Stimulated activated memory B cell treated with anti-CD40 and anti-IgM and Interleukin-4, amounts not matched to agents 10 μg/mL and 1 μg/mL and 100 μg/mL, for 72 hours (primary cell): ENCODE results near the gene RASAL2.
A peak's percentile ranks its signal among the peaks of the same experiment; 100 is the strongest.

Experiments
- ATAC-seq: fragments of 150-1000 bp; cut with Tn5 transposase; 2 replicates; pipeline ENCODE4 v1.10.0; 2021
- H3K27ac Mint-ChIP-seq: one replicate; pipeline ENCODE4 v1.8.0; 2022; ENCODE audit warnings: mild to moderate bottlenecking, mixed read lengths
- H3K27me3 Mint-ChIP-seq: one replicate; pipeline ENCODE4 v1.8.0; 2022; ENCODE audit warnings: mixed read lengths
- H3K36me3 Mint-ChIP-seq: one replicate; pipeline ENCODE4 v1.8.0; 2022; ENCODE audit warnings: mixed read lengths
- H3K4me1 Mint-ChIP-seq: one replicate; pipeline ENCODE4 v1.8.0; 2022; ENCODE audit warnings: mixed read lengths
- H3K4me3 Mint-ChIP-seq: one replicate; pipeline ENCODE4 v1.8.0; 2022; ENCODE audit warnings: mild to moderate bottlenecking, moderate library complexity, mixed read lengths
- H3K9me3 Mint-ChIP-seq: one replicate; pipeline ENCODE4 v1.8.0; 2022; ENCODE audit warnings: mixed read lengths

Gene RASAL2

DNA sequence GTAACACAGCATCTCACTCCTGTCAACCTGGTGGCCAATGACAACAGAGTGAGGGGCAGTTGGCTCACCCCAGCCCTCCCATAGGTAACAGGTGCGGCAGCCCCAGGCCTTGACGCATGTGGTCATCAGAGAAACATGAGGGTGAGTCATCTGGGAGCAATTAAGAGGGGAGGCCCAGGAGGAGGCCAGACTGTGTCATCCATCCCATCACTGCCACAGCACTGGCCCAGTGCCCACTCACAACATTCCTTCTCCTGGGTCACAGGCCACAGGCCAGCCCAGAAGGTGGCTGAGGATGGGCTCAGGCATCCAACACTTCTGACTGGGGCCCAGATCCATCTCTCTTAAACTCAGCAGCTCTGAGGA lies 436.1 kb downstream of the RASAL2 start:
- Mint-ChIP-seq H3K4me3 (no peak overlapping the region), H3K27ac (no peak overlapping the region), H3K9me3 (peaks cover 5% of the 10 kb centered on the region), H3K27me3 (no peaks in the 10 kb centered on the region), H3K4me1 (peaks cover 7% of the 10 kb centered on the region), H3K36me3 (no peaks in the 10 kb centered on the region)
- no peak for ATAC-seq

DNA sequence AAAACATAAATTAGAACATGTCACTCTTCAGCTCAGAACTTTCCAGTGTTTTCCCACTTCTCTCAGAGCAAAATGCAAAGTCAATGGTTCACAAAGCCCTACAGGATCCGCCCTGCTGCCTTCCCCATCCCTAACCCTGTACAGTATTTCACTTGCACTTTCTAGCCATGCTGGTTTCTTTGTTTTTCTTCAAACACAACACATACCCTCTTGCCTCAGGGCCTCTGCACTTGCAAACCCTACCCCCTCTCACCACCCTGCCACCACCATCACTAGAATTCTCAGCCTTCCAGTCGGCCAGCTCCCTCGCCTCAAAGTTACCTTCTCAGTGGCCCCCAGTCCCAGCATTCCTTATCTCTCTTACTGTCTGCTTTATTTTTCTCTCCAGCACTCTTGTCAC lies 436.6 kb downstream of the RASAL2 start:
- H3K4me1 Mint-ChIP-seq = peaks cover 7% of the 10 kb centered on the region
- H3K36me3 Mint-ChIP-seq = no peaks in the 10 kb centered on the region
- no peak for ATAC-seq
- H3K9me3 Mint-ChIP-seq = no peaks in the 10 kb centered on the region
- H3K27ac Mint-ChIP-seq = no peak overlapping the region
- H3K4me3 Mint-ChIP-seq = no peak overlapping the region
- H3K27me3 Mint-ChIP-seq = no peaks in the 10 kb centered on the region

DNA sequence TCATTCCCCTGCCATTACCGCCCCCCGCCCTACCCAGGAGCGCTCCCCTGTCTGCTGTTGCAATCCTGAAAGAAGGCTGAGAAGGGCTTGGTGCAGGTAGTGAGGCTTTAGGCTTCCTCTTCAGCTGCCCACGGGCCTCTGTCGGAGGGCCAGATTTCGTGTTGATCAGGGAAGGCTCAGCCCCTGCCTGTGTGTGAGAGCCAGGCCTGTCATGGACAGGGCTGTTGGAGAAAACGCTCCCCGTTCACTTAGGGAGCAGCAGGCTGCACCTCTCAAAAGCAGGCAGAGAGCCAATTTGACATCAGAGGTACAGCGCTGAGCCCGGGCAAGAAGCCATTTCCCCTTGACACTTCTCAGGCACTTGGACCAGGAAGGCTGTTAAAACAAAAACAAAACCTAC lies 438.0 kb downstream of the RASAL2 start:
- Mint-ChIP-seq H3K4me1 (peaks cover 7% of the 10 kb centered on the region), H3K4me3 (no peak overlapping the region), H3K27ac (no peak overlapping the region), H3K27me3 (no peaks in the 10 kb centered on the region), H3K9me3 (no peaks in the 10 kb centered on the region), H3K36me3 (no peaks in the 10 kb centered on the region)
- ATAC-seq = no peak

DNA sequence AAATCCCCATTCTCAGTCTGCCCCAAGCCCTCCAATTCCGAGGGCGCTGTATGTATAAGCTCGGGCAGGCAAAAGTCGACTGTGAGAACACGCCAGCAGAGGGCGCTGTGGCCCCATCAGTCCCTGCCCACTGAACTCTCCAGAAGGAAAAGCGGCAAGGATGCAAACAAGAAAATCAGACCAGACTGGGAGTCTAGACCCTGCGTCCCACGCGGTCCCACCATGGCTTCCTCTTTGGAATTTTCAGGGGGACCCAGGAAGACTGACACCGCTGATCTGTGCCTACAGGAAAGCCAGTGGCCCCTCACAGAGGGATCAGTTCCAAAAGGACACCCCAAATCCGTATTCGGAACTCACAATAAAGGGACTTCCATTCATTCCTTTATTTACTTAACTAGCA lies 438.5 kb downstream of the RASAL2 start:
- Mint-ChIP-seq H3K4me3 (no peak overlapping the region), H3K27me3 (no peaks in the 10 kb centered on the region), H3K4me1 (peaks cover 7% of the 10 kb centered on the region), H3K9me3 (no peaks in the 10 kb centered on the region), H3K27ac (no peak overlapping the region), H3K36me3 (no peaks in the 10 kb centered on the region)
- peak; percentile 89 for ATAC-seq

DNA sequence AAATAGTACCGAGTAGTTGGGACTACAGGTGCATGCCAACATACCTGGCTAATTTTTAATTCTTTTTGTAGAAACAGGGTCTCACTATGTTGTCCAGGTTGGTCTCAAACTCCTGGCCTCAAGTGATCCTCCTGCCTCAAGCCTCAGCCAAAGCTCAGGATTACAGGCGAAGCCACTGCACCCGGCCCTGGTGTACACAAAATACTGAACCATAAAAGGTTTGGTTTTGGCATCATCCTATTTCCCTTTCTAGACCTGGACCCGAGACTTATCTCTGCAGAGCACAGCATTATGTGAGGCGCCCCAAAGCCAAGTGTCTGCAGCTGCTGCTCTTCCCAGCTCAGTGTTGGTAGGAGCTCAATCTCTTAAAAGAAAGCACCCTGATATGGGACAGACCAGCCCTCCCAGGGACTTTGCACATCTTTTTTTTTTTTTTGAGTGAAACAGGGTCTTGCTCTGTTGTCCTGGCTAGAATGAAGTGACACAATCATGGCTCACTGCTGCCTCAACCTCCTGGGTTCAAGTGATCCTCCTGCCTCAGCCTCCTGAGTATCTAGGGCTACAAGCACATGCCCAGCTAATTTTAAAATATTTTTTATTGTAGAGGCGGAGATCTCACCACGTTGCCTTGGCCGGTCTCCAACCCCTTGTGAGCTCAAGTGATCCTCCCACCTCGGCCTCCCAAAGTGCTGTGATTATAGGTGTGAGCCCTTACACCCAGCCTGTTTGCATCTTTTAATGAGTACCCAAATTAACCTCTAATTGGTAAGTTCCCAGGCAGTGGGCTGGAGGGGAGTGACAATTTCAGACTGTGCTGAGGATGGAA lies 439.4 kb downstream of the RASAL2 start:
- H3K4me1 Mint-ChIP-seq = peaks cover 7% of the 10 kb centered on the region
- no peaks in the 10 kb centered on the region for H3K27me3 Mint-ChIP-seq
- H3K4me3 Mint-ChIP-seq = no peak overlapping the region

More for the DNA sequence above, 439.4 kb downstream of the RASAL2 start:
- H3K9me3 Mint-ChIP-seq = no peaks in the 10 kb centered on the region
- no peaks in the 10 kb centered on the region for H3K36me3 Mint-ChIP-seq
- ATAC-seq = no peak
- H3K27ac Mint-ChIP-seq = no peak overlapping the region
